Nephron progenitor cell (in vitro differentiated cells): ENCODE measurements around the gene MAP7.
"Not testable (repeated sequence)": the region's sequence is repeated elsewhere in the genome, so short reads cannot be mapped to it uniquely, and the experiment has no call there.

Source experiments
- DNase-seq: peaks from one replicate; pipeline ENCODE4 v3.0.0; 2021
- H3K27ac Mint-ChIP-seq: 2 replicates; pipeline ENCODE4 v1.8.0; 2021; ENCODE audit warnings: mild to moderate bottlenecking, moderate library complexity, mixed read lengths
- H3K27me3 Mint-ChIP-seq: 2 replicates; pipeline ENCODE4 v1.8.0; 2021; ENCODE audit warnings: mild to moderate bottlenecking, low read depth, mixed read lengths; ENCODE audit not compliant: poor library complexity
- H3K36me3 Mint-ChIP-seq: 2 replicates; pipeline ENCODE4 v1.8.0; 2021; ENCODE audit warnings: low read depth, mixed read lengths
- H3K4me1 Mint-ChIP-seq: 2 replicates; pipeline ENCODE4 v1.8.0; 2021; ENCODE audit warnings: mixed read lengths
- H3K4me3 Mint-ChIP-seq: 2 replicates; pipeline ENCODE4 v1.8.0; 2021; ENCODE audit warnings: mild to moderate bottlenecking, moderate library complexity, mixed read lengths
- H3K9me3 Mint-ChIP-seq: 2 replicates; pipeline ENCODE4 v1.8.0; 2021; ENCODE audit warnings: mild to moderate bottlenecking, moderate library complexity, mixed read lengths
- CTCF ChIP-seq: fragments of 200-600 bp; sonication (generic); IDR thresholded peaks from 2 replicates; pipeline ENCODE4 v1.5.0; 2021; ENCODE audit warnings: antibody characterized with exemption

The MAP7 gene

GRCh38 chr6:136499370-136499769 lies 50.9 kb downstream of the MAP7 start:
- no peak for DNase-seq
- Mint-ChIP-seq H3K4me3 (no peak overlapping the region), H3K36me3 (no peaks in the 10 kb centered on the region), H3K4me1 (peaks cover 10% of the 10 kb centered on the region), H3K27me3 (no peaks in the 10 kb centered on the region), H3K27ac (no peak overlapping the region), H3K9me3 (no peaks in the 10 kb centered on the region)
- TF ChIP-seq CTCF: no peak

- H3K4me3 Mint-ChIP-seq: not testable (repeated sequence)
These were observed 53.8 kb downstream of the MAP7 start for GRCh38 chr6:136496449-136496848.

GRCh38 chr6:136494710-136495109 lies 55.5 kb downstream of the MAP7 start:
- Mint-ChIP-seq H3K27ac (no peak overlapping the region), H3K27me3 (no peaks in the 10 kb centered on the region), H3K36me3 (no peaks in the 10 kb centered on the region), H3K4me1 (no peaks in the 10 kb centered on the region), H3K4me3 (no peak overlapping the region), H3K9me3 (no peaks in the 10 kb centered on the region)
- TF ChIP-seq CTCF: no peak
- DNase-seq: no peak

More at GRCh38 chr6:136496449-136496848, 53.8 kb downstream of the MAP7 start:
- not testable (repeated sequence) for H3K27ac Mint-ChIP-seq, H3K4me1 Mint-ChIP-seq, H3K9me3 Mint-ChIP-seq, DNase-seq, H3K36me3 Mint-ChIP-seq, H3K27me3 Mint-ChIP-seq

- no peak for TF ChIP-seq CTCF
- Mint-ChIP-seq H3K4me3 (no peak overlapping the region), H3K36me3 (no peaks in the 10 kb centered on the region), H3K27me3 (no peaks in the 10 kb centered on the region), H3K9me3 (no peaks in the 10 kb centered on the region), H3K27ac (no peak overlapping the region), H3K4me1 (no peaks in the 10 kb centered on the region)
- no peak for DNase-seq
These were observed 56.2 kb downstream of the MAP7 start for GRCh38 chr6:136494059-136494458.

- no peaks in the 10 kb centered on the region for H3K9me3 Mint-ChIP-seq
- peaks cover 3% of the 10 kb centered on the region for H3K27me3 Mint-ChIP-seq
- no peak overlapping the region for H3K4me3 Mint-ChIP-seq
- no peaks in the 10 kb centered on the region for H3K36me3 Mint-ChIP-seq
- TF ChIP-seq CTCF: no peak
- no peak overlapping the region for H3K27ac Mint-ChIP-seq
- DNase-seq: no peak
- no peaks in the 10 kb centered on the region for H3K4me1 Mint-ChIP-seq
These were observed 57.8 kb downstream of the MAP7 start for GRCh38 chr6:136492409-136492808.

- TF ChIP-seq CTCF: no peak
- Mint-ChIP-seq H3K4me3 (no peak overlapping the region), H3K4me1 (no peaks in the 10 kb centered on the region), H3K9me3 (no peaks in the 10 kb centered on the region), H3K27ac (no peak overlapping the region), H3K27me3 (peaks cover 3% of the 10 kb centered on the region), H3K36me3 (no peaks in the 10 kb centered on the region)
- no peak for DNase-seq
These were observed 58.5 kb downstream of the MAP7 start for GRCh38 chr6:136491754-136492153.
